IMR-90 (cell line): Measurements from ENCODE around the gene CHD2. TPM values are rescaled to one million over a fixed set of nuclear protein-coding genes. Genes with fewer than 3 reads are reported as not detected.

Experiments used
- ATAC-seq: fragments of 200-7000 bp; cut with Tn5 transposase; 2 replicates; pipeline ENCODE4 v1.9.1; 2020; ENCODE audit warnings: low read depth, mild to moderate bottlenecking, moderate library complexity
- BruUV-seq: library from RNA; stranded (reverse); fragments of 400-500 nt; replicated peaks from 2 replicates; lab custom pipeline; 2021; lab: Mats Ljungman, UMichigan
- CTCF ChIA-PET: fragments of 300-600 bp; formaldehyde crosslinking; extraction: SDS; loops from one replicate; lab custom pipeline; 2021; ENCODE audit warnings: antibody characterized with exemption; lab: Yijun Ruan, JAX
- POLR2A ChIA-PET: fragments of 300-600 bp; sonication (Branson Sonifier 250); formaldehyde crosslinking; loops from one replicate; lab custom pipeline; 2022; ENCODE audit warnings: antibody characterized with exemption; ENCODE audit not compliant: unreplicated experiment; lab: Charles Lee
- DNase-seq: peaks from one replicate; pipeline ENCODE4 v3.0.0; 2013
- H2AFZ ChIP-seq: replicated peaks from 2 replicates; pipeline ENCODE3; 2013; ENCODE audit warnings: low read length, mild to moderate bottlenecking; ENCODE audit not compliant: poor library complexity
- H2AK5ac ChIP-seq: 2 replicates; pipeline ENCODE4 v1.6.1; 2013; ENCODE audit warnings: low read depth, low read length, inconsistent platforms
- H2AK9ac ChIP-seq: replicated peaks from 2 replicates; pipeline ENCODE3; 2013; ENCODE audit warnings: mild to moderate bottlenecking, low read depth, low read length, moderate library complexity; ENCODE audit not compliant: poor library complexity
- H2BK120ac ChIP-seq: 2 replicates; pipeline ENCODE4 v1.6.1; 2013; ENCODE audit warnings: low read depth, low read length, inconsistent platforms
- H2BK15ac ChIP-seq: 3 replicates; pipeline ENCODE4 v1.6.1; 2013; ENCODE audit warnings: low read depth, low read length, inconsistent platforms
- H2BK20ac ChIP-seq: 2 replicates; pipeline ENCODE4 v1.6.1; 2013; ENCODE audit warnings: low read depth, mild to moderate bottlenecking, inconsistent platforms, low read length, moderate library complexity
- H2BK5ac ChIP-seq: 2 replicates; pipeline ENCODE4 v1.6.1; 2013; ENCODE audit warnings: mild to moderate bottlenecking, low read depth, low read length, inconsistent platforms; ENCODE audit not compliant: poor library complexity, severe bottlenecking
- H3K14ac ChIP-seq: replicated peaks from 2 replicates; pipeline ENCODE4 v1.6.1; 2013; ENCODE audit warnings: low read depth, low read length, inconsistent platforms
- H3K18ac ChIP-seq: 2 replicates; pipeline ENCODE4 v1.6.1; 2013; ENCODE audit warnings: low read depth, low read length, control low read depth
- H3K23ac ChIP-seq: 2 replicates; pipeline ENCODE4 v1.6.1; 2013; ENCODE audit warnings: low read depth, low read length, inconsistent platforms
- H3K27ac ChIP-seq: 2 replicates; pipeline ENCODE4 v1.5.1; 2013; ENCODE audit warnings: mild to moderate bottlenecking, control low read depth, low read length; ENCODE audit not compliant: insufficient read depth
- H3K27me3 ChIP-seq: 2 replicates; pipeline ENCODE4 v1.6.1; 2013; ENCODE audit warnings: low read length; ENCODE audit not compliant: control insufficient read depth, insufficient read depth
- H3K36me3 ChIP-seq: 2 replicates; pipeline ENCODE4 v1.6.1; 2013; ENCODE audit warnings: low read length, mixed read lengths; ENCODE audit not compliant: control insufficient read depth, insufficient read depth
- H3K4ac ChIP-seq: 2 replicates; pipeline ENCODE4 v1.6.1; 2013; ENCODE audit warnings: low read depth, low read length, inconsistent platforms
- H3K4me1 ChIP-seq: 2 replicates; pipeline ENCODE4 v1.6.1; 2013; ENCODE audit warnings: low read length, mixed read lengths; ENCODE audit not compliant: control insufficient read depth, insufficient read depth
- H3K4me2 ChIP-seq: 2 replicates; pipeline ENCODE4 v1.6.1; 2013; ENCODE audit warnings: low read depth, mild to moderate bottlenecking, control low read depth, low read length, moderate library complexity
- H3K4me3 ChIP-seq: 2 replicates; pipeline ENCODE4 v1.5.1; 2013; ENCODE audit warnings: low read depth, mild to moderate bottlenecking, control low read depth, low read length, moderate library complexity; ENCODE audit not compliant: insufficient read depth
- H3K56ac ChIP-seq: 2 replicates; pipeline ENCODE4 v1.6.1; 2013; ENCODE audit warnings: low read length, inconsistent platforms; ENCODE audit not compliant: insufficient read depth; ENCODE audit errors: extremely low read depth
- H3K79me1 ChIP-seq, 2 experiments: 2 replicates each; pipeline ENCODE4 v1.6.1; 2013; ENCODE audit warnings: low read length in 2 of 2, inconsistent platforms in 1 of 2, low read depth in 1 of 2
- H3K9ac ChIP-seq: 2 replicates; pipeline ENCODE4 v1.6.1; 2013; ENCODE audit warnings: low read depth, low read length, control low read depth
- H3K9me1 ChIP-seq: 2 replicates; pipeline ENCODE4 v1.6.1; 2013; ENCODE audit warnings: low read length, inconsistent platforms; ENCODE audit not compliant: insufficient read depth
- H3K9me3 ChIP-seq: 2 replicates; pipeline ENCODE4 v1.6.1; 2013; ENCODE audit warnings: low read length; ENCODE audit not compliant: control insufficient read depth, insufficient read depth
- H4K20me1 ChIP-seq: 2 replicates; pipeline ENCODE4 v1.6.1; 2013; ENCODE audit warnings: low read length, inconsistent platforms; ENCODE audit not compliant: insufficient read depth
- H4K5ac ChIP-seq: 2 replicates; pipeline ENCODE4 v1.6.1; 2013; ENCODE audit warnings: mild to moderate bottlenecking, low read depth, low read length, control low read depth
- H4K8ac ChIP-seq, 2 experiments: 2 replicates each; pipeline ENCODE4 v1.6.1; 2013; ENCODE audit warnings: low read depth in 2 of 2, low read length in 2 of 2, control low read depth in 1 of 2, inconsistent platforms in 1 of 2
- H4K91ac ChIP-seq: 2 replicates; pipeline ENCODE4 v1.6.1; 2013; ENCODE audit warnings: low read depth, low read length, inconsistent platforms; ENCODE audit not compliant: insufficient read depth
- FOS ChIP-seq: fragments of 150-350 bp; IDR thresholded peaks from 2 replicates; pipeline ENCODE4 v1.6.1; 2016; ENCODE audit warnings: low read depth, low read length
- NFE2L2 ChIP-seq: fragments of 150-350 bp; IDR thresholded peaks from 2 replicates; pipeline ENCODE4 v1.6.1; 2016; ENCODE audit warnings: low read depth, mild to moderate bottlenecking, low read length
- RAD21 ChIP-seq: IDR thresholded peaks from 2 replicates; pipeline ENCODE4 v1.6.1; 2012; ENCODE audit warnings: low read length, improper control_type of control experiment
- RCOR1 ChIP-seq: IDR thresholded peaks from 2 replicates; pipeline ENCODE4 v1.6.1; 2012; ENCODE audit warnings: mild to moderate bottlenecking, low read length, improper control_type of control experiment; ENCODE audit not compliant: insufficient replicate concordance
- RFX5 ChIP-seq: IDR thresholded peaks from 2 replicates; pipeline ENCODE4 v1.8.0; 2012; ENCODE audit warnings: low read depth, mild to moderate bottlenecking, low read length, moderate library complexity
- WGBS, 2 experiments: methylation state at CpG; one replicate each; pipeline versions ENCODE4 v1.1.5 to v1.1.7; 2013; ENCODE audit warnings: missing lambda C conversion rate in 2 of 2; ENCODE audit not compliant: insufficient read length in 1 of 2; ENCODE audit errors: extremely low coverage in 2 of 2; 5-methylcytosine and 5-hydroxymethylcytosine counted together
- dilution Hi-C: fragments of 300-500 bp; cut with HindIII; formaldehyde crosslinking; loops from one replicate; pipeline ENCODE4 v1.14.3; 2018; ENCODE audit warnings: low sequenced_read_pairs; ENCODE audit not compliant: unreplicated experiment
- in situ Hi-C: fragments of 300-500 bp; cut with MboI; formaldehyde crosslinking; loops from 3 replicates; pipeline ENCODE4 v1.14.3; 2019; ENCODE audit warnings: low sequenced_read_pairs, inconsistent platforms, mixed read lengths
- intact Hi-C: fragments of 100-400 bp; cut with micrococcal nuclease; formaldehyde crosslinking; loops from 2 replicates; pipeline ENCODE4 v1.10.0; 2022
- polyA plus RNA-seq, 3 experiments: library from polyadenylated mRNA; depleted of rRNA; stranded (reverse); fragments of >200 nt; gene quantifications; 2 replicates each; pipeline ENCODE4 v1.2.3, GENCODE V29; 2012; ENCODE audit warnings: low replicate concordance in 1 of 3
- total RNA-seq: library from RNA; depleted of rRNA; stranded (reverse); fragments of >200 nt; gene quantifications from 2 replicates; pipeline ENCODE4 v1.2.3, GENCODE V29; 2012

CHD2 gene
- total and polyA plus RNA-seq, 2 of the 4 experiments (the other 2 are of a cell fraction) = 44.9 to 64.7 TPM

- Histone ChIP-seq H4K8ac (no peak overlapping the region), H3K9ac (no peak overlapping the region), H2BK20ac (no peak overlapping the region), H4K5ac (no peak overlapping the region), H3K27me3 (no peaks in the 10 kb centered on the region), H2AK5ac (no peak overlapping the region), H3K4me1 (peaks cover 3% of the 10 kb centered on the region; the same call in 1 of the 2 replicates), H3K4me3 (no peak overlapping the region), H4K91ac (no peak overlapping the region), H2BK15ac (no peak overlapping the region), H3K36me3 (peaks cover 49% of the 10 kb centered on the region), H2BK5ac (peak overlapping the region; percentile 23), H3K4me2 (no peak overlapping the region), H2AK9ac (no peak overlapping the region), H3K4ac (no peak overlapping the region), H2BK120ac (no peak overlapping the region), H4K20me1 (peaks cover 5% of the 10 kb centered on the region; the same call in 1 of the 2 replicates), H3K27ac (no peak overlapping the region), H3K23ac (no peak overlapping the region), H3K18ac (no peak overlapping the region), H3K14ac (no peak overlapping the region), H3K79me1 (peaks cover 20 to 50% of the 10 kb centered on the region in 2 experiments), H2AFZ (no peak overlapping the region), H3K9me3 (no peaks in the 10 kb centered on the region), H3K9me1 (no peaks in the 10 kb centered on the region), H3K56ac (no peak overlapping the region)
- CTCF ChIA-PET = interaction anchor here (0.6 to 1.1 kb wide), 3 partner anchors 11 to 17 kb away, joined by 3 to 4 read pairs (median 3); no protein-coding TSS in a partner anchor
- ATAC-seq (no peak), DNase-seq (no peak)
- POLR2A ChIA-PET = interaction anchor here (1.1 kb wide), 1 partner anchor 165 kb away, joined by 16 read pairs; no protein-coding TSS in a partner anchor
- dilution Hi-C loops (no loop called here), in situ Hi-C loops (no loop called here), intact Hi-C loops (no loop called here)
- no TSS peak for BruUV-seq
- 90% methylated on average over 2 of the region's 5 CpGs; no CpG with 5 or more reads in 1 of the 2 experiments for WGBS, 2 experiments
- no peak for TF ChIP-seq RFX5
- no peak for TF ChIP-seq FOS
- no peak for TF ChIP-seq RCOR1
- no peak for TF ChIP-seq NFE2L2
- no peak for TF ChIP-seq RAD21
Measured at GRCh38 chr15:92968926-92969651, 69.0 kb downstream of the CHD2 start.
